Activated naive CD8-positive, alpha-beta T cell treated with anti-CD3 and anti-CD28 coated beads, Interleukin-2, amount 10 ng/mL, durations not matched to agents 7 days and 5 days (primary cell): ENCODE data around the gene PKD1. TPM values are rescaled to one million over a fixed set of nuclear protein-coding genes. Genes with fewer than 3 reads are reported as not detected.
"Not testable (repeated sequence)": the region's sequence is repeated elsewhere in the genome, so short reads cannot be mapped to it uniquely, and the experiment has no call there.

Experiments
- ATAC-seq: fragments of 150-1000 bp; cut with Tn5 transposase; one replicate; pipeline ENCODE4 v1.10.0; 2021; ENCODE audit warnings: low read depth, moderate library complexity
- POLR2A ChIA-PET: fragments of 350-600 bp; sonication (Branson Sonifier 250); formaldehyde crosslinking; loops from one replicate; lab custom pipeline; 2021; ENCODE audit warnings: antibody characterized with exemption; lab: Charles Lee
- DNase-seq: peaks from one replicate; pipeline ENCODE4 v3.0.0; 2021
- H3K27ac Mint-ChIP-seq: one replicate; pipeline ENCODE4 v1.8.0; 2022; ENCODE audit warnings: mild to moderate bottlenecking, mixed read lengths
- H3K27me3 Mint-ChIP-seq: one replicate; pipeline ENCODE4 v1.8.0; 2022; ENCODE audit warnings: mild to moderate bottlenecking, moderate library complexity, mixed read lengths
- H3K36me3 Mint-ChIP-seq: one replicate; pipeline ENCODE4 v1.8.0; 2021; ENCODE audit warnings: mild to moderate bottlenecking, mixed read lengths
- H3K4me1 Mint-ChIP-seq: one replicate; pipeline ENCODE4 v1.8.0; 2021; ENCODE audit warnings: mixed read lengths
- H3K4me3 Mint-ChIP-seq: one replicate; pipeline ENCODE4 v1.8.0; 2022; ENCODE audit warnings: mild to moderate bottlenecking, moderate library complexity, mixed read lengths
- H3K9me3 Mint-ChIP-seq: one replicate; pipeline ENCODE4 v1.8.0; 2021; ENCODE audit warnings: mixed read lengths
- total RNA-seq, 2 experiments: library from RNA; stranded (reverse); gene quantifications; one replicate each; pipeline ENCODE4 v1.2.3, GENCODE V29; 2021

Gene PKD1
- 10 to 100 TPM; 95.5 to 97.3 TPM for total RNA-seq

DNA sequence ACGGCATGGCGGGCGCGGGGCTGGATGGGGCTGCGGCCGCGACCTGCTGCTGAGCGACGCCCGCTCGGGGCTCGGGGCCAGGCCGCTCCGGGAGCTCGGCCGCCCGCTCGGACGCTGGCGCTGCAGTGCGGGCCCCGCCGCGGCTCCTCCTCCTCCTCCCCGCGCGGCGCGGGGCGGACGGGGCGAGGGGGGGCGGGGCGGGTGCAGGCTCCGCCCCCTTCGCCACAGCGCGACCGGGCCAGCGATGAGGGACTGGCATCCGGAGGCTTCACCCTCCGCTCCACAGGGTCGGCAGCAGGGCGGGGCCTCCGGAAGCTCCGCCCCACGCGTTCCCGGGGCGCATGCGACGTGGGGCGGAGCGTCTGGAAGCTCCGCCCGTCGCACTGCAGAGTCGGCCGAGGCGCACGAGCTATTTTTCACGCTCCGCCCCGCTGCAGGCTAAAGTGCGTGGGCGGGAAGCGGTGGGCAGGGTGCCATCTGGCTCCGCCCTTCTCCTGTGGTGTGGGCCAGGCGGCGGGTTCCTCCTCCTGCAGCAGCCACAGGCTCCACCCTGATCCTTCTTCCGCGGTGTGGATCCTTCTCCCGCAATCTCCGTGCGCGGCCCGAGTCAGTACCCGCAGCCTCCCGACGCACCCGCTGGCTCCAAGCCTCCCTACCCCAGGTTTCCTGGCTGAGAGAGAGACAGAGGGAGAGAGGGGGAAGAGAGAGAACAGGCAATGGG lies at the start of gene PKD1:
TSS of gene PKD1 (minus strand) at position 129 of the 721 bp plus-strand sequence. CDS start 209 bp downstream, outside the sequence.
- Mint-ChIP-seq H3K27ac (peak within 1 kb of the TSS; percentile 93), H3K4me3 (peak within 1 kb of the TSS; percentile 95)
- peak; percentile 100 for DNase-seq
- H3K36me3 Mint-ChIP-seq, H3K27me3 Mint-ChIP-seq, H3K4me1 Mint-ChIP-seq, H3K9me3 Mint-ChIP-seq: not testable (repeated sequence)
- peak; percentile 82 for ATAC-seq
- POLR2A ChIA-PET: interaction anchor here (1.0 to 1.6 kb wide), 4 partner anchors 19 to 171 kb away, joined by 3 to 8 read pairs (median 5); partner anchors contain the start of genes RPS2 and TRAF7

DNA sequence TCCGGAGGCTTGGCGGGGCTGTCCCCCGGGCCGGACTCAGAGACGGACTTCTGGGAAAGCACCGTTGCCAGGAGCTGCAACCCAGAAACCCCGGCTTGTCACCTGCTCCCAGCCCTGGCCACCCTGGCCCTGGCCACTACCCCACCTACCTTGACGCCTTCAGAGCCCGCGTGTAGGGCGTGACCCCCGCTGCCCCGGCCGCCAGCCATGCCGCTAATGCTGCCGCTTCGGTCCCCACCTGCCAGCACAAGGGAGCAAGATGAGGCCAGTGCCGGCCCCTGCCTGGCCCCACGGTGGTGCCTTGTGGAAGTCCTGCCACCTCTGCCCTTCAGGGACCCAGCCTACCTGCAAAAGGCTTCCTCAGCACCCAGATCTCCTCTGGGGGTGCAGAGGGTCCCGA lies 49.3 kb upstream of the PKD1 start:
- no peaks in the 10 kb centered on the region for H3K36me3 Mint-ChIP-seq

DNA sequence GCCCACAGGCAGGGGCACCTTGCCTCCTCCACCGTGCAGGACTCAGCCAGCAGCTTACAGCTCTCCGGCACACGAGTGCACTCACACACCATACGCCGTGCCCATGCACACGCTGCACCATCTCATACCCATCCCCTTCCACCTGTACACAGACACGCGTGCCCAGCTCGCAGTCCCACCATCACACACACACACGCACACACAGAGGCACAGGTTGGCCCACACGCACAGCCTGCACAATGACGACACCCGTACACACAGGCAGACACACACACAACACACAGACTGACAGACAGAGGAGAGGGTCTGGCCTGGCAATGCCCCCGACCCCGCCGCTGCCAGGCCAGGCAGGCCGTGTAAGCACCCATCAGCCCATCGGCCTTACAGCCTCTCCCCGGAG lies 48.6 kb upstream of the PKD1 start:
- ATAC-seq (no peak), DNase-seq (no peak)
- no peaks in the 10 kb centered on the region for H3K36me3 Mint-ChIP-seq
- no peak overlapping the region for H3K27ac Mint-ChIP-seq
- no peaks in the 10 kb centered on the region for H3K9me3 Mint-ChIP-seq
- POLR2A ChIA-PET: interaction anchor here (1.9 kb wide), 1 partner anchor 29 kb away, joined by 5 read pairs; the partner anchor contains the start of gene TRAF7
- H3K4me1 Mint-ChIP-seq: no peaks in the 10 kb centered on the region
- no peak overlapping the region for H3K4me3 Mint-ChIP-seq
- H3K27me3 Mint-ChIP-seq: peaks cover 3% of the 10 kb centered on the region

More for the DNA sequence above, 49.3 kb upstream of the PKD1 start:
- H3K27me3 Mint-ChIP-seq: peaks cover 3% of the 10 kb centered on the region
- ATAC-seq: no peak
- no peaks in the 10 kb centered on the region for H3K4me1 Mint-ChIP-seq
- no peak overlapping the region for H3K4me3 Mint-ChIP-seq
- H3K9me3 Mint-ChIP-seq: no peaks in the 10 kb centered on the region
- POLR2A ChIA-PET: interaction anchor here (1.9 kb wide), 1 partner anchor 30 kb away, joined by 5 read pairs; the partner anchor contains the start of gene TRAF7
- no peak for DNase-seq
- no peak overlapping the region for H3K27ac Mint-ChIP-seq

DNA sequence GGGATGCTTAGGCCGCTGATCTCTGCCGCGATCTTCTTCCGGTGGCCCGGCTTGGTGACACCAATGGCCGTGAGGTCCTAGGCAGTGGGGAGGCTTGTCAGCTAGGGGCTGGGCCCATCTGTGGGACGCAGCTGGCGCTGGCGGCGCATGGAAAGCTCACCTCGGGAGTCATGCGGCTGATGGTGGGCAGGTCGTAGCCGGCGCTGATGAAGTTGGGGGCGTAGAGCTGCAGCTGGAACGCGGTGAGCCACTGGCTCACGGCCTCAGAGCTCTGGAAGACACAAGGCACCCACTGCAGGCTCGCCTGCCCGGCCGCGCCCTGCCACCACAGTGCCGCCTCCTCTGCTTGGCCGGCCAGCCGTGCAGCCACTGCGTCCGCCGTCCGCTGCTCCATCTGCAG lies 48.0 kb upstream of the PKD1 start:
- H3K9me3 Mint-ChIP-seq: no peaks in the 10 kb centered on the region
- POLR2A ChIA-PET: interaction anchor here (1.9 kb wide), 1 partner anchor 28 kb away, joined by 5 read pairs; the partner anchor contains the start of gene TRAF7

DNA sequence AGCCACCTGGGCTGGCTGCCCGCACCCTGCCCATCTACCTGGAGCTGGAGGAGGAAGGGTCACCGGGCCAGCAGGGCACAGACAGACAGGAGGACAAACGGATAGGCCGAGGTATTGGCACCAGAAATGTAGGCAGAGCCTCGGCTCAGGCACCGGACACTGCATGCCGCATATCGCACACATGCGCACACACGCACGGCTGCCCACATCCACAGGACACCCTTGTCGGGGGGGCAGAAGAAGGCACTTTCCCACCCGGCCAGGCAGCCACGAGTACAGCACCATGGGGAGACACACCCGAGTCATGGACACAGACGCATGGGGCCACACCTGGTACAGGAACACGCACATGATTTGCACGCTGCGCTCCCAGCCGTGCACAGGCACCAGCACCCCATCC lies 46.3 kb upstream of the PKD1 start:
- POLR2A ChIA-PET: interaction anchor here (2.0 kb wide), 1 partner anchor 27 kb away, joined by 9 read pairs; the partner anchor contains the start of gene TRAF7
- Mint-ChIP-seq H3K36me3 (no peaks in the 10 kb centered on the region), H3K4me3 (no peak overlapping the region), H3K9me3 (no peaks in the 10 kb centered on the region), H3K27ac (no peak overlapping the region), H3K27me3 (peaks cover 3% of the 10 kb centered on the region), H3K4me1 (no peaks in the 10 kb centered on the region)
- DNase-seq: no peak
- ATAC-seq: no peak

More for the DNA sequence above, 48.0 kb upstream of the PKD1 start:
- no peak for DNase-seq
- Mint-ChIP-seq H3K36me3 (no peaks in the 10 kb centered on the region), H3K4me1 (no peaks in the 10 kb centered on the region), H3K27me3 (peaks cover 3% of the 10 kb centered on the region), H3K27ac (no peak overlapping the region), H3K4me3 (no peak overlapping the region)
- no peak for ATAC-seq

GRCh38 chr16:2180962-2181923 lies 45.5 kb upstream of the PKD1 start:
- no peak overlapping the region for H3K4me3 Mint-ChIP-seq
- H3K27ac Mint-ChIP-seq: no peak overlapping the region
- POLR2A ChIA-PET: interaction anchor here (2.0 kb wide), 1 partner anchor 26 kb away, joined by 9 read pairs; the partner anchor contains the start of gene TRAF7

GRCh38 chr16:2180461-2180860 lies 44.8 kb upstream of the PKD1 start:
- POLR2A ChIA-PET: no interaction called here
- no peaks in the 10 kb centered on the region for H3K36me3 Mint-ChIP-seq
- H3K27ac Mint-ChIP-seq: no peak overlapping the region
- DNase-seq (no peak), ATAC-seq (no peak)
- no peak overlapping the region for H3K4me3 Mint-ChIP-seq
- H3K4me1 Mint-ChIP-seq: no peaks in the 10 kb centered on the region
- H3K27me3 Mint-ChIP-seq: no peaks in the 10 kb centered on the region
- H3K9me3 Mint-ChIP-seq: no peaks in the 10 kb centered on the region

More at GRCh38 chr16:2180962-2181923, 45.5 kb upstream of the PKD1 start:
- Mint-ChIP-seq H3K36me3 (no peaks in the 10 kb centered on the region), H3K27me3 (peaks cover 3% of the 10 kb centered on the region), H3K9me3 (no peaks in the 10 kb centered on the region), H3K4me1 (no peaks in the 10 kb centered on the region)
- DNase-seq: no peak
- no peak for ATAC-seq

GRCh38 chr16:2179576-2179975 lies 43.9 kb upstream of the PKD1 start:
- no peaks in the 10 kb centered on the region for H3K4me1 Mint-ChIP-seq
- no peaks in the 10 kb centered on the region for H3K27me3 Mint-ChIP-seq
- no peak overlapping the region for H3K27ac Mint-ChIP-seq
- POLR2A ChIA-PET: no interaction called here
- DNase-seq (no peak), ATAC-seq (no peak)
- H3K36me3 Mint-ChIP-seq: no peaks in the 10 kb centered on the region
- no peaks in the 10 kb centered on the region for H3K9me3 Mint-ChIP-seq
- no peak overlapping the region for H3K4me3 Mint-ChIP-seq

- POLR2A ChIA-PET: no interaction called here
- Mint-ChIP-seq H3K27me3 (no peaks in the 10 kb centered on the region), H3K4me3 (no peak overlapping the region), H3K9me3 (no peaks in the 10 kb centered on the region), H3K36me3 (no peaks in the 10 kb centered on the region), H3K27ac (no peak overlapping the region), H3K4me1 (no peaks in the 10 kb centered on the region)
- DNase-seq (no peak), ATAC-seq (no peak)
Observed at GRCh38 chr16:2179107-2179501, 43.4 kb upstream of the PKD1 start.

- Mint-ChIP-seq H3K4me3 (no peak overlapping the region), H3K36me3 (no peaks in the 10 kb centered on the region), H3K4me1 (no peaks in the 10 kb centered on the region), H3K9me3 (no peaks in the 10 kb centered on the region), H3K27ac (no peak overlapping the region), H3K27me3 (no peaks in the 10 kb centered on the region)
- DNase-seq (peak; percentile 55), ATAC-seq (peak; percentile 40)
- POLR2A ChIA-PET: no interaction called here
Observed at GRCh38 chr16:2178321-2179106, 42.8 kb upstream of the PKD1 start.

- ATAC-seq (no peak), DNase-seq (no peak)
- H3K4me1 Mint-ChIP-seq: no peaks in the 10 kb centered on the region
- no peaks in the 10 kb centered on the region for H3K27me3 Mint-ChIP-seq
- no peak overlapping the region for H3K27ac Mint-ChIP-seq
- H3K4me3 Mint-ChIP-seq: no peak overlapping the region
- H3K9me3 Mint-ChIP-seq: no peaks in the 10 kb centered on the region
- no peaks in the 10 kb centered on the region for H3K36me3 Mint-ChIP-seq
- POLR2A ChIA-PET: no interaction called here
Observed at GRCh38 chr16:2177561-2177960, 41.9 kb upstream of the PKD1 start.

DNA sequence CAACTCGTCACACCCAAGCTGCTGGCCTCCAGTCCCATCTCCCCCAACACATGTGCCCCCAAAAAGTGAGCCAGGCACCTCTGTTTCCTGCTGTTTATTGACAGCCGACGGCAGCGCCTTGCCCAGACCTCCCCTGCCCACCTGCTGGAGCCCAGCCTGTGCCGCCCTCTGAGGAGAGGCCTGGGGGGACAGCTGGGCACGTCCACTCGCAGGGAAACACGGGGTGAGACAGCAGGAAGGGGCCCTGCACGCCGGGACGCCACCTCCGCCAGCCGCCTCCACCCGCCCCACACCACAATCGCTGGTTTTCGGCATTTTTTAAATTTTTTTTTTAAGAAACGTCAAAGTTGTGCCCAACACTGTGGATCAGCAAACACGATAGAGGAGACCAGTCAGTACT lies 41.4 kb upstream of the PKD1 start:
- no peaks in the 10 kb centered on the region for H3K4me1 Mint-ChIP-seq
- H3K9me3 Mint-ChIP-seq: no peaks in the 10 kb centered on the region
- no peaks in the 10 kb centered on the region for H3K27me3 Mint-ChIP-seq
- H3K27ac Mint-ChIP-seq: no peak overlapping the region
- H3K36me3 Mint-ChIP-seq: no peaks in the 10 kb centered on the region
- no peak overlapping the region for H3K4me3 Mint-ChIP-seq
- ATAC-seq: no peak
- POLR2A ChIA-PET: no interaction called here
- no peak for DNase-seq

DNA sequence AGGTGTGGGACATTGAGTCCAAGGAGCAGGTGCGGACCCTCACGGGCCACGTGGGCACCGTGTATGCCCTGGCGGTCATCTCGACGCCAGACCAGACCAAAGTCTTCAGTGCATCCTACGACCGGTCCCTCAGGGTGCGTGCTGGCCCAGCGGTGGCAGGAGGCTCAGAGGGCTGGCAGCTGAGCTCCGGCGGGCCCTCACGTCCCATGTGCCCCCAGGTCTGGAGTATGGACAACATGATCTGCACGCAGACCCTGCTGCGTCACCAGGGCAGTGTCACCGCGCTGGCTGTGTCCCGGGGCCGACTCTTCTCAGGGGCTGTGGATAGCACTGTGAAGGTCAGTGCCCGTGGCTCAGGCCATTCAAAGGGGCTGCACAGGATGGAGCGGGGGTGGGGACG lies 40.3 kb upstream of the PKD1 start:
- H3K36me3 Mint-ChIP-seq: peaks cover 1% of the 10 kb centered on the region
- no peak overlapping the region for H3K4me3 Mint-ChIP-seq
- DNase-seq (no peak), ATAC-seq (no peak)
- no peak overlapping the region for H3K27ac Mint-ChIP-seq
- H3K9me3 Mint-ChIP-seq: no peaks in the 10 kb centered on the region
- POLR2A ChIA-PET: no interaction called here
- H3K27me3 Mint-ChIP-seq: no peaks in the 10 kb centered on the region
- no peaks in the 10 kb centered on the region for H3K4me1 Mint-ChIP-seq
